HEK293 (cell line): Measurements from ENCODE around the gene PRKAR2B.
"Not testable (repeated sequence)": the region's sequence is repeated elsewhere in the genome, so short reads cannot be mapped to it uniquely, and the experiment has no call there.

ENCODE experiments used
- HOXC10 ChIP-seq: sonication (generic); formaldehyde crosslinking; IDR thresholded peaks from 2 replicates; pipeline ENCODE4 v1.8.1; 2023; ENCODE audit warnings: mild to moderate bottlenecking, missing genetic modification reagents
- OSR2 ChIP-seq: fragments of 450-650 bp; formaldehyde crosslinking; IDR thresholded peaks from 2 replicates; pipeline ENCODE4 v1.5.1; 2016; ENCODE audit warnings: missing biosample characterization, missing genetic modification characterization
- REST ChIP-seq: fragments of 450-650 bp; formaldehyde crosslinking; IDR thresholded peaks from 2 replicates; pipeline ENCODE4 v1.5.1; 2016; ENCODE audit warnings: missing biosample characterization, missing genetic modification characterization
- SCRT2 ChIP-seq: fragments of 450-650 bp; formaldehyde crosslinking; IDR thresholded peaks from 2 replicates; pipeline ENCODE4 v1.5.1; 2016; ENCODE audit warnings: missing biosample characterization, missing genetic modification characterization
- TRIM28 ChIP-seq: IDR thresholded peaks from 2 replicates; pipeline ENCODE4 v1.6.1; 2011; ENCODE audit warnings: low read length, control low read depth, borderline replicate concordance
- ZNF10 ChIP-seq: fragments of 450-650 bp; formaldehyde crosslinking; IDR thresholded peaks from 2 replicates; pipeline ENCODE4 v1.5.1; 2017; ENCODE audit warnings: missing biosample characterization, missing genetic modification characterization
- ZNF140 ChIP-seq: fragments of 450-650 bp; formaldehyde crosslinking; IDR thresholded peaks from 2 replicates; pipeline ENCODE4 v1.5.1; 2016; ENCODE audit warnings: missing biosample characterization, missing genetic modification characterization
- ZNF274 ChIP-seq, 2 experiments: fragments of 200-500 bp in 1 of 2; fragments of 450-650 bp in 1 of 2; sonication (Bioruptor generic) in 1 of 2; formaldehyde crosslinking in 1 of 2; IDR thresholded peaks; 2 replicates each; pipeline versions ENCODE4 v1.5.1 to v1.6.1; 2014 to 2016; ENCODE audit warnings: borderline replicate concordance in 1 of 2, inconsistent platforms in 1 of 2, low read length in 1 of 2, missing biosample characterization in 1 of 2, missing genetic modification characterization in 1 of 2
- ZNF843 ChIP-seq: fragments of 450-650 bp; formaldehyde crosslinking; IDR thresholded peaks from 2 replicates; pipeline ENCODE4 v1.5.1; 2016; ENCODE audit warnings: missing biosample characterization, missing genetic modification characterization
- TF ChIP-seq, protein P1 (sequence below): fragments of 450-650 bp; formaldehyde crosslinking; IDR thresholded peaks from 2 replicates; pipeline ENCODE4 v1.5.1; 2016; ENCODE audit warnings: missing biosample characterization, missing genetic modification characterization
- TF ChIP-seq, protein P2 (sequence below): fragments of 450-650 bp; formaldehyde crosslinking; IDR thresholded peaks from 2 replicates; pipeline ENCODE4 v1.5.1; 2016; ENCODE audit warnings: missing biosample characterization, missing genetic modification characterization, borderline replicate concordance

DNA sequence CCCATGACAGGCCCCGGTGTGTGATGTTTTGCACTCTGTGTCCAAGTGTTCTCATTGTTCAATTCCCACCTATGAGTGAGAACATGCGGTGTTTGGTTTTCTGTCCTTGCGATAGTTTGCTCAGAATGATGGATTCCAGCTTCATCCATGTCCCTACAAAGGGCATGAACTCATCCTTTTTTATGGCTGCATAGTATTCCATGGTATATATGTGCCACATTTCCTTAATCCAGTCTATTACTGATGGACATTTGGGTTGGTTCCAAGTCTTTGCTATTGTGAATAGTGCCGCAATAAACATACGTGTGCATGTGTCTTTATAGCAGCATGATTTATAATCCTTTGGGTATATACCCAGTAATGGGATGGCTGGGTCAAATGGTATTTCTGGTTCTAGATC lies 49.2 kb downstream of the PRKAR2B start:
- TF ChIP-seq TRIM28; ZNF10; ZNF274 (IDR thresholded peaks at IDR 0.05; ENCODE audit: low read length); ZNF274 (tag by site-specific recombination; IDR thresholded peaks at IDR 0.05; ENCODE audit: borderline replicate concordance); SCRT2 (tag by site-specific recombination); ZNF140; OSR2 (tag by site-specific recombination); HOXC10; ZNF843 (tag by site-specific recombination); REST (tag by site-specific recombination): not testable (repeated sequence)
- TF ChIP-seq, protein P1, sequence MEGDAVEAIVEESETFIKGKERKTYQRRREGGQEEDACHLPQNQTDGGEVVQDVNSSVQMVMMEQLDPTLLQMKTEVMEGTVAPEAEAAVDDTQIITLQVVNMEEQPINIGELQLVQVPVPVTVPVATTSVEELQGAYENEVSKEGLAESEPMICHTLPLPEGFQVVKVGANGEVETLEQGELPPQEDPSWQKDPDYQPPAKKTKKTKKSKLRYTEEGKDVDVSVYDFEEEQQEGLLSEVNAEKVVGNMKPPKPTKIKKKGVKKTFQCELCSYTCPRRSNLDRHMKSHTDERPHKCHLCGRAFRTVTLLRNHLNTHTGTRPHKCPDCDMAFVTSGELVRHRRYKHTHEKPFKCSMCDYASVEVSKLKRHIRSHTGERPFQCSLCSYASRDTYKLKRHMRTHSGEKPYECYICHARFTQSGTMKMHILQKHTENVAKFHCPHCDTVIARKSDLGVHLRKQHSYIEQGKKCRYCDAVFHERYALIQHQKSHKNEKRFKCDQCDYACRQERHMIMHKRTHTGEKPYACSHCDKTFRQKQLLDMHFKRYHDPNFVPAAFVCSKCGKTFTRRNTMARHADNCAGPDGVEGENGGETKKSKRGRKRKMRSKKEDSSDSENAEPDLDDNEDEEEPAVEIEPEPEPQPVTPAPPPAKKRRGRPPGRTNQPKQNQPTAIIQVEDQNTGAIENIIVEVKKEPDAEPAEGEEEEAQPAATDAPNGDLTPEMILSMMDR (tag by site-specific recombination), result not testable (repeated sequence)
- TF ChIP-seq, protein P2, sequence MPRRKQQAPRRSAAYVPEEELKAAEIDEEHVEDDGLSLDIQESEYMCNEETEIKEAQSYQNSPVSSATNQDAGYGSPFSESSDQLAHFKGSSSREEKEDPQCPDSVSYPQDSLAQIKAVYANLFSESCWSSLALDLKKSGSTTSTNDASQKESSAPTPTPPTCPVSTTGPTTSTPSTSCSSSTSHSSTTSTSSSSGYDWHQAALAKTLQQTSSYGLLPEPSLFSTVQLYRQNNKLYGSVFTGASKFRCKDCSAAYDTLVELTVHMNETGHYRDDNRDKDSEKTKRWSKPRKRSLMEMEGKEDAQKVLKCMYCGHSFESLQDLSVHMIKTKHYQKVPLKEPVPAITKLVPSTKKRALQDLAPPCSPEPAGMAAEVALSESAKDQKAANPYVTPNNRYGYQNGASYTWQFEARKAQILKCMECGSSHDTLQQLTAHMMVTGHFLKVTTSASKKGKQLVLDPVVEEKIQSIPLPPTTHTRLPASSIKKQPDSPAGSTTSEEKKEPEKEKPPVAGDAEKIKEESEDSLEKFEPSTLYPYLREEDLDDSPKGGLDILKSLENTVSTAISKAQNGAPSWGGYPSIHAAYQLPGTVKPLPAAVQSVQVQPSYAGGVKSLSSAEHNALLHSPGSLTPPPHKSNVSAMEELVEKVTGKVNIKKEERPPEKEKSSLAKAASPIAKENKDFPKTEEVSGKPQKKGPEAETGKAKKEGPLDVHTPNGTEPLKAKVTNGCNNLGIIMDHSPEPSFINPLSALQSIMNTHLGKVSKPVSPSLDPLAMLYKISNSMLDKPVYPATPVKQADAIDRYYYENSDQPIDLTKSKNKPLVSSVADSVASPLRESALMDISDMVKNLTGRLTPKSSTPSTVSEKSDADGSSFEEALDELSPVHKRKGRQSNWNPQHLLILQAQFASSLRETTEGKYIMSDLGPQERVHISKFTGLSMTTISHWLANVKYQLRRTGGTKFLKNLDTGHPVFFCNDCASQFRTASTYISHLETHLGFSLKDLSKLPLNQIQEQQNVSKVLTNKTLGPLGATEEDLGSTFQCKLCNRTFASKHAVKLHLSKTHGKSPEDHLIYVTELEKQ (tag by site-specific recombination), result not testable (repeated sequence)
